ENCODE measurements around the gene THAP4. TPM values are rescaled to one million over a fixed set of nuclear protein-coding genes. Genes with fewer than 3 reads are reported as not detected.

The THAP4 gene
- total RNA-seq, 1 experiment from 2014 or later: 71.2 TPM

- no peak for ATAC-seq
- Histone ChIP-seq H3K27me3 (ENCODE audit: insufficient read depth, low read length) (no peaks in the 10 kb centered on the region), H3K36me3 (ENCODE audit: control insufficient read depth in 1 of 2, insufficient read depth in 2 of 2, low read length in 2 of 2) (peaks cover 3 to 19% of the 10 kb centered on the region in 2 experiments; a peak in 3 of 4 replicates), H3K4me2 (ENCODE audit: low read length) (no peak overlapping the region), H2AFZ (ENCODE audit: low read depth, low read length, poor library complexity, severe bottlenecking) (no peak overlapping the region), H3K27ac (ENCODE audit: low read depth, low read length) (no peak overlapping the region), H3K4me3 (replicated peaks in 1 of 2; ENCODE audit: low read depth in 1 of 2, low read length in 2 of 2) (no peak overlapping the region), H3K9me3 (ENCODE audit: control insufficient read depth in 1 of 2, insufficient read depth in 1 of 2, low read depth in 1 of 2, low read length in 2 of 2) (no peaks in the 10 kb centered on the region), H3K9ac (ENCODE audit: low read length) (no peak overlapping the region), H3K79me2 (ENCODE audit: insufficient read depth, low read length) (peaks cover 24% of the 10 kb centered on the region), H3K9me2 (ENCODE audit: insufficient read depth) (no peaks in the 10 kb centered on the region), H3K4me1 (ENCODE audit: control insufficient read depth in 1 of 2, insufficient read depth in 2 of 2, low read length in 2 of 2) (peaks cover 0 to 3% of the 10 kb centered on the region in 2 experiments; a peak in 1 of 4 replicates), H4K20me1 (ENCODE audit: insufficient read depth) (no peaks in the 10 kb centered on the region)
- ChIA-PET CTCF (no interaction called here), RAD21 (ENCODE audit: low non-redundant PET in 1 of 2, low total read pairs in 2 of 2, uncharacterized antibody in 2 of 2, unreplicated experiment in 2 of 2) (no interaction called here), POLR2A (no interaction called here)
- DNase-seq (ENCODE audit: low read depth, low spot score): no peak
- intact Hi-C loops (cut with micrococcal nuclease): no loop called here
- BruUV-seq (replicated peaks): no TSS peak
- TF ChIP-seq YY1 (IDR thresholded peaks at IDR 0.05; ENCODE audit: extremely low read depth, insufficient replicate concordance, low read depth, low read length) (no peak), SIN3A (IDR thresholded peaks at IDR 0.05; ENCODE audit: low read depth) (no peak), SP1 (IDR thresholded peaks at IDR 0.05; ENCODE audit: low read depth) (no peak), MAX (IDR thresholded peaks at IDR 0.05) (no peak), JUND (IDR thresholded peaks at IDR 0.05) (no peak), POLR2AphosphoS5 (IDR thresholded peaks at IDR 0.05; ENCODE audit: low read depth, low read length) (no peak), POLR2A (IDR thresholded peaks at IDR 0.05; ENCODE audit: borderline replicate concordance, extremely low read depth, insufficient read depth, insufficient read length) (no peak), ZFX (IDR thresholded peaks at IDR 0.05) (no peak), TCF7L2 (IDR thresholded peaks at IDR 0.05; ENCODE audit: borderline replicate concordance, extremely low read depth, insufficient read depth, insufficient read length) (no peak), CTCF (IDR thresholded peaks at IDR 0.05 in 2 of 3, conservative IDR thresholded peaks at IDR 0.05 in 1 of 3; ENCODE audit: borderline replicate concordance in 1 of 3, insufficient read depth in 1 of 3, low read depth in 2 of 3, low read length in 2 of 3) (no peak), ELF1 (IDR thresholded peaks at IDR 0.05; ENCODE audit: borderline replicate concordance, low read depth) (no peak)
- TF ChIP-seq, protein P1, sequence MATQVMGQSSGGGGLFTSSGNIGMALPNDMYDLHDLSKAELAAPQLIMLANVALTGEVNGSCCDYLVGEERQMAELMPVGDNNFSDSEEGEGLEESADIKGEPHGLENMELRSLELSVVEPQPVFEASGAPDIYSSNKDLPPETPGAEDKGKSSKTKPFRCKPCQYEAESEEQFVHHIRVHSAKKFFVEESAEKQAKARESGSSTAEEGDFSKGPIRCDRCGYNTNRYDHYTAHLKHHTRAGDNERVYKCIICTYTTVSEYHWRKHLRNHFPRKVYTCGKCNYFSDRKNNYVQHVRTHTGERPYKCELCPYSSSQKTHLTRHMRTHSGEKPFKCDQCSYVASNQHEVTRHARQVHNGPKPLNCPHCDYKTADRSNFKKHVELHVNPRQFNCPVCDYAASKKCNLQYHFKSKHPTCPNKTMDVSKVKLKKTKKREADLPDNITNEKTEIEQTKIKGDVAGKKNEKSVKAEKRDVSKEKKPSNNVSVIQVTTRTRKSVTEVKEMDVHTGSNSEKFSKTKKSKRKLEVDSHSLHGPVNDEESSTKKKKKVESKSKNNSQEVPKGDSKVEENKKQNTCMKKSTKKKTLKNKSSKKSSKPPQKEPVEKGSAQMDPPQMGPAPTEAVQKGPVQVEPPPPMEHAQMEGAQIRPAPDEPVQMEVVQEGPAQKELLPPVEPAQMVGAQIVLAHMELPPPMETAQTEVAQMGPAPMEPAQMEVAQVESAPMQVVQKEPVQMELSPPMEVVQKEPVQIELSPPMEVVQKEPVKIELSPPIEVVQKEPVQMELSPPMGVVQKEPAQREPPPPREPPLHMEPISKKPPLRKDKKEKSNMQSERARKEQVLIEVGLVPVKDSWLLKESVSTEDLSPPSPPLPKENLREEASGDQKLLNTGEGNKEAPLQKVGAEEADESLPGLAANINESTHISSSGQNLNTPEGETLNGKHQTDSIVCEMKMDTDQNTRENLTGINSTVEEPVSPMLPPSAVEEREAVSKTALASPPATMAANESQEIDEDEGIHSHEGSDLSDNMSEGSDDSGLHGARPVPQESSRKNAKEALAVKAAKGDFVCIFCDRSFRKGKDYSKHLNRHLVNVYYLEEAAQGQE (IDR thresholded peaks at IDR 0.05; ENCODE audit: low read depth): no peak
Observed at GRCh38 chr2:241606186-241606585, 30.8 kb downstream of the THAP4 start.

Data from HCT116 (cell line).